Stimulated activated CD4-positive, alpha-beta T cell treated with anti-CD3 and anti-CD28 coated beads, Interleukin-15, amount 100 ng/mL, for 24 hours (primary cell): ENCODE measurements around the gene SLC39A13.
A peak's percentile ranks its signal among the peaks of the same experiment; 100 is the strongest.

Experiments used
- DNase-seq: peaks from one replicate; pipeline ENCODE4 v3.0.0-alpha.2; 2020

Gene SLC39A13

DNA sequence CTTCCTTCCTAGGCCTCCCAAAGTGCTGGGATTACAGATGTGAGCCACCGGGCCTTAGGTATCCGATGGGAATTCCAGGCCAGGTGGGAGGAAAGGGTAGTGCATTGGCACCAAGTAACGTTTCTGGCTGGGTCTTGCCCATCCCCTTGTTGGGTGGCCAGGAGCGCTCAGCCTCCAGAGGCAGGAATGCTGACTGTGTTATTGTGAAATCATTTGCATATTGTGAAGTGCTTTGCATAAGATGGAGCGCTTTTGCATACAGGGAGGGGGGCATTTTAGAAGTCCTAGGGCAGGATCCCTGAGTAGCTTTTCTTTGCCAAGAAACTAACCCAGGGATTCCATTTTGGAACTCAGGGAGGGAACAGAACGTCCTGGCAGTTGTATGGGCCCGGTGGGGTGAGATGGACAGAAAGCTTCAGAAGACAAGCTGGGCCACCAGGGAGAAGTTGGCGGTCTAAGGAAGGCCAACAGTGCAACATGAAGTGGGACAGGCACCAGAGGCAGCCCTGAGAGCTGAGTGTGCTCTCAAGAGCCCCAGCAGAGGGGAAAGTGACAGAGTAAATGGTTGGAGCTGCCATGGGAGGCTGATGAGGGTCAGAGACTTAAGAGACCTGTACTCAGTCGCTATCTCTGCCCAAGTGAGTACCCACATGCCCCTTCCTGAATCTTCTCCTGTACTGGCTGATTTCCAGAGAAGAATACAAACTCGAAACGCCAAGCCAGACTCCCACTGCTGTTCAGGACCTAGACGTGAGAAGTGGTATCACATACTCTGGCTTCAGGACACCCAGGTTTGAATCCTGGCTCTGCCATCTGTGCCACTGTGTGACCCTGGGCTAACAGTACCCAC, 1.3 kb upstream of the SLC39A13 start:
- no peak for DNase-seq

DNA sequence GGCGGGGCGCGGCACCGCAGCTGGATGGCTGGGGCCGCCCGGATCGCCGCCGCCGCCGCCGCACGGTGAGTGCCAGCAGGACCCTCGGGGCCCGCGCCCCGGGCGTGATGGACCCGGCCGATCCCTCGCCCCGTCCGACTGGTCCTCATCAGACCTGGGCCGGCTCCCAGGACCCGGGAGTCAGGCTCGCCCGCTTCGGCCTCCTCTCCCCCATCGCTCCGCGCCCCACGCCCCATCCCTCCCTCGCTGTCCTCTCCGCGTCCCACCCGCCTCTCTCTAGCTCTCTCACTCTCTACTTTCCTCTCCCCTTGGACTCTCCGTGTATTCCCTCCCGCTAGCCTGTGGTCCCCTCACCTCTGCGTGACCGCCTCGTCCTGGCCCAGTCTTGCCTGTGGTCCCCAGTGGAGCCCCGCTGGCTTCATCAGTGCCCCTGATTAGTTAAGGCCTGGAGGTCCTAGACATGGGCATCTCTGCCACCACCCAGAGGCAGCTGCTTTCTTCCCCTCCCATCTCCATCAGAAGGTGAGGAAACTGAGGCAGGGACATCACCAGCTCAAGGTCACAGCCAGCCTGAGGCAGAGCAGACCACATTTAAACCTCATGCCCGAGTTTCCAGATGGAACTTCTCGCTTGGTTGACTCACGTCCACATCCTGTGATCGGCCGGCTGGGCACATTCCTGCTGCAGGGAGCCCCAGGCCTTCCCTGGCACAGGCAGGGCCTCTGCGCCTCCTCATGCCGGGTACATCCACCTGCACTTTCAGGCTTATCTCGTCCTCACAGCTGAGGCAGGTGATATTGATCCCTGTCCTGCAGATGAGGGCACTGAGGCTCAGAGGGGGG, 429 bp downstream of the SLC39A13 start:
- no peak for DNase-seq

DNA sequence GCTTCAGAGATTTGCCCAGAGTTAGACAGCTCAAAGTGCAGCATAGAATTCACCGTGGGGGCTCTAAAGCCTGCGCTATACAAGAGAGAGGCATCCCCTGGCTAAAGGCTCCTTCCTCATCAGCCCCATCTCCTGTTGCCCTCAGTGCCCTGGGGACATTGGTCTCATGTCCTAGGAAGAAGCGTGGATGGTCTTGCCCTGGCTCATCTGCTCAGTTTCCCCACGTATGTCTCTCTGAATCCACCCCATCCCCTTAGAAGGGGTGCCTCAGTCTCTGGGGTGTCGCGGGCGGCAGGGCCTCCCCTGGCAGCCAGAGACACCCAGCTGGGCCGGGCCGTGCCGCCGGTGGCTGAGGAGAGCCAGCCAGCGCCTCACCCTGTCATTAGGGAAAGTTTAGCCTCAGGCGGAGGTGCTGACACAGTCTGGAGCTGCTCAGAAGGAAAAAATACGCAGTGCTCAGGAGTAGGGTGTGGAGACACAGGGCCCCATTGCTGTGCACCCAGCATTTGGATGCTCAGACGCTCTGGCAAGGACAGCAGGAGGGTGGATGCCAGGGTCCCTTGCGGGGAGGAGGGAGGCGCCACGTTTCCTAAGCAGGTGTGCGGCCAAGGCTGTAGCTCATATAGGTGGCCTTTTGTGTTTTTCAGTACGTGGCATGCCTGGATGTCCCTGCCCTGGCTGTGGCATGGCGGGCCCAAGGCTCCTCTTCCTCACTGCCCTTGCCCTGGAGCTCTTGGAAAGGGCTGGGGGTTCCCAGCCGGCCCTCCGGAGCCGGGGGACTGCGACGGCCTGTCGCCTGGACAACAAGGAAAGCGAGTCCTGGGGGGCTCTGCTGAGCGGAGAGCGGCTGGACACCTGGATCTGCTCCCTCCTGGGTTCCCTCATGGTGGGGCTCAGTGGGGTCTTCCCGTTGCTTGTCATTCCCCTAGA, 1.3 kb downstream of the SLC39A13 start:
- DNase-seq = no peak

DNA sequence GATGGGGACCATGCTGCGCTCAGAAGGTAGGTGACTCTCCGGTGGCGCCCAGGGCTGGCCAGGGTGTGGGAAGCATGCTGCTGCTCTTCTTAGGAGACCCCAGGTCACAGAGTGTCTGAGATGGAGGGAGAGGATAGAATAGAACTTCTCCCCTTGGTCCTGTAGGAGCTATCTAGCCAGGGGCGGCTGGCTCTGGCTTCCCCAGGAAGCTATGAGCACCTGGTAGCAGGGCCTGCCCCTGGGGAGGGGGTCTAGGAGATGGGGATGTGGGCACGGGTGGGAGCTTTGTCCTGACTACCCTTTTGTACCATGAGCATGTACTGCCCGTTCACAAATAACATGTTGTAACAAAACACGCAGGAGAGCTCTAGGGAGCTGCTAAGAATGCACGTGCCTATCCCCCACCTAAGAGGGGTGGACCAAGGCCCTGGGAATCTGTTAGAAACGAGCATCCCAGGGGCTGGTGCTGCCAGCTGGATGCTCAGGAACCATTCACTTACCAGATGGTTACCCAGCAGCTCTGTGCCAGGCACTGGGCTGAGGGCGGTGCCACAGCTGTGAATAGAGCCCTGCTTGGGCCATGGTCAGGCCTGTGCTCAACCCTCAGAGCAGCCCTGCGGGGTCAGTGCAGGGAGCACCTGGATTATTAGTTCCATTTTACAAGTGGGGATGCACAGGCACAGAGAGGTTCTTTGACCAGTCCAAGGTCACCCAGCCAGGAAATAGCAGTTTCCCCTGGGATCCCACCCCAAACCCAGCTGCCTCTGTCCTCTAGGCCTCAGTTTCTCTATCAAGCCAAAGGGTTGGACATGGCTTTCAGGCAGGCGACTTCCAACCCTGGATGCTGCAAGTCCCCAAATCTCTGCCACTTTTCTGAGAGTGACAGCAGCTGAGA, 2.2 kb downstream of the SLC39A13 start:
- DNase-seq = no peak

- peak; percentile 75 for DNase-seq
Measured at GRCh38 chr11:47411884-47412746, 3.7 kb downstream of the SLC39A13 start.

- DNase-seq = no peak
Measured at GRCh38 chr11:47413351-47413750, 5.0 kb downstream of the SLC39A13 start.

DNA sequence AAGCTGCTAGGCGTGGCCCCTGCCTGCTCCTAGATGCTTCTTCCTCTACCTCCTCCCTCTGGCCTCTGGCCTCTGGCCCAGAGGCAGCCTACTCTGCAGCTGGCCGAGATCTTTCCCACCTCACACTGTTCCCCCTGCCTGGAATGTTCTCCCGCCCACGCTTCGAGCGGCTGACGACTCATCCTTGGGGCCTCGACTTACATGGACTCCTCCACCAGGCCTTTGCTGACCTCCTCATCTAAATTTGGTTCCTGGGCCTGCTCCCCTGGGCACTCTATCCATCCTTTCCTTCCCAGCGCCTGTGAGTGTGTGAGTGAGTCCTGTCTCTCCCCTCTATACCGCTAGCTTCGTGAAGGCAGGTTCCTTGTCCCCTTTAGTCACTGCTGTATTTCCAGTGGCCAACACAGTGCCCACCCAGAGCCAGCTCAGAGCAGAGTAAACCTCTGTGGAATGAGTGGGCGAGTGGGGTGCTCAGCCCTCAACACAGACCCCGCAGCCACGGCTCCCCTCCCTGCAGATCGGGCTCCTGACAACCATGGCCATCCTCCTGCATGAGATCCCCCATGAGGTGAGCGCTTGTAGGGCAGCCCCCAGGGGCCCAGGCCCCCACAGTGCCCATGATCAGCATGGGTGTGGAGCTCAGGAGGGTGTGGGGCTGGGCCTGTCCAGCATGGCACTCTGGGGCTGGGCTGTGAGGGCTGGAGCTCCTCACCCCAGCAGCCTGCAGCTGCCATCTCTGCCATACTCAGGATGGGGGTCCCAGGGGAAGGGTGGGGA, 5.7 kb downstream of the SLC39A13 start:
- DNase-seq = no peak

- DNase-seq = no peak
Measured at GRCh38 chr11:47414685-47415070, 6.3 kb downstream of the SLC39A13 start.

DNA sequence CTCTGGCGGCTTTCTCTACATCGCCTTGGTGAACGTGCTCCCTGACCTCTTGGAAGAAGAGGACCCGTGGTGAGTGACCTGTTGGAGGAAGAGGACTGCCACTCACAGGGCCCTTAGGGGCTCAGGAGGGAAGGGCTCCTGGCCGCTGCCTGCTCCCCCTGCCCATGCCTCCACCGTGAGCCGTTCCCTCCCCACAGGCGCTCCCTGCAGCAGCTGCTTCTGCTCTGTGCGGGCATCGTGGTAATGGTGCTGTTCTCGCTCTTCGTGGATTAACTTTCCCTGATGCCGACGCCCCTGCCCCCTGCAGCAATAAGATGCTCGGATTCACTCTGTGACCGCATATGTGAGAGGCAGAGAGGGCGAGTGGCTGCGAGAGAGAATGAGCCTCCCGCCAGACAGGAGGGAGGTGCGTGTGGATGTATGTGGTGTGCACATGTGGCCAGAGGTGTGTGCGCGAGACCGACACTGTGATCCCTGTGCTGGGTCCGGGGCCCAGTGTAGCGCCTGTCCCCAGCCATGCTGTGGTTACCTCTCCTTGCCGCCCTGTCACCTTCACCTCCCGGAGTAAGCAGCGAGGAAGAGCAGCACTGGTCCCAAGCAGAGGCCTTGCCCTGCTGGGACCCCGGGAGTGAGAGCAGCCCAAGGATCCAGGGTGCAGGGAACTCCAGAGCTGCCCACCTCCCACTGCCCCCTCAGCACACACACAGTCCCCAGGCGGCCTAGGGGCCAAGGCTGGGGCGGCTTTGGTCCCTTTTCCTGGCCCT, 6.9 kb downstream of the SLC39A13 start:
- no peak for DNase-seq

DNA sequence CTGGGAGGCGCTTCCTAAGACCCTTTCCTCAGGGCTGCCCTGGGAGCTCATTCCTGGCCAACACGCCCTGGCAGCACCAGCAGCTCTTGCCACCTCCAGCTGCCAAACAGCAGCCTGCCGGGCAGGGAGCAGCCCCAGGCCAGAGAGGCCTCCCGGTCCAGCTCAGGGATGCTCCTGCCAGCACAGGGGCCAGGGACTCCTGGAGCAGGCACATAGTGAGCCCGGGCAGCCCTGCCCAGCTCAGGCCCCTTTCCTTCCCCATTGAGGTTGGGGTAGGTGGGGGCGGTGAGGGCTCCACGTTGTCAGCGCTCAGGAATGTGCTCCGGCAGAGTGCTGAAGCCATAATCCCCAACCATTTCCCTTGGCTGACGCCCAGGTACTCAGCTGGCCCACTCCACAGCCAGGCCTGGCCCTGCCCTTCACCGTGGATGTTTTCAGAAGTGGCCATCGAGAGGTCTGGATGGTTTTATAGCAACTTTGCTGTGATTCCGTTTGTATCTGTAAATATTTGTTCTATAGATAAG, 7.6 kb downstream of the SLC39A13 start:
- DNase-seq = no peak

- no peak for DNase-seq
Measured at GRCh38 chr11:47417712-47418111, 9.3 kb downstream of the SLC39A13 start.

DNA sequence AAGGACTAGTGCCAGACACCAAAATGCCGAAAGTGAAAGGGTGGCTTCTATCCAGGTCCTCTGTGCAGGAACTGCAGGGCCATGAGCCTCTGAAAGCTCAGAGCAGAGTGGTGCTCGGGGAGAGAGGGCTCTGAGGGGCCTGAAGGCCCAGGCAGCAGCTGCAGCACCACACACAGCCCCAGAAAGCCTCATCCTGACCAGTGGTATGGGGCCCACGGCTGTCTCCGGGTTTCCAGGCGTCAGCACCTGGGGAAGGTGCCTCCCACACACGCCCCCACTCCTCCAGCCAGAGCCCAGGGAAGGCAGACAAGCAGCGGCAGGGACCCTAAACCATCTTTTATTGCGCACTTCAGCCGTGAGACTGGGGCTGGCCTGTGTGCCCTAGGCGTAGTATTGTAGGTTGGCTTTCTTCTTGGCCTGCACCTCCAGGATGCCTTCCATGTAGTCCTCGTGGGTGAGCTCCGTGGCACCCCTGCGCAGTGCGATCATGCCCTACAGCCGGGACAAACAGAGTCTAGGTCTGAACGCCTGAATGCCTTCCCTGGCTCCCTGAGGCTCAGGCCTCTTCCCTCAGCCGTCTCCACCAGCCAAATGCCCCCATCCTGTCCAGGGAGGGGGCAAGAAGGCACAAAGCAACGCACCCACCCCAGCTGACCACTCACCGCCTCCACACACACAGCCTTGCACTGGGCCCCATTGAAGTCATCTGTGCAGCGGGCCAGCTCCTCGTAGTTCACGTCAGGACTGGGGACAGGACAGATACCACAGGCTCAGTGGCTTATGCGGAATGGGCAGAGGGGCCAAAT, 10.3 kb downstream of the SLC39A13 start:
- DNase-seq = no peak

DNA sequence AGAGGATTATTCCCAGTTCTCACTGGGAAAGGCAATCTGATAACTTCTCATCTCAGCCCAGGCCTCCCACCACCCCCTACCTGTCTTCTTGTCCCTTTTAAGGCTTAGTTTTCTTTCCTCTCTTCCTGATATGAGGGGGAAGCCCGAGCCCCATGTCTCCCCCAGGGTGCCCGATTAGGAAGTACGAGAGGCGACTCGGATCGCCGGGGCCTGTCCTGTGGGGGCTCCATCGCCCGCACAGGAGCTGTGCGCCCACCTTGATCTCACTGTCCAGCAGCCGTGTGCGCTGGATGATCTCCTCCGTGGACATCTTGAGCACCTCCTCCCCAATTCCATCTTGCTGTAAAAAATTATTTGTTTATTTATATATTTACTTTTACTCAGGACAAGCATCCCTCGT, 17.2 kb downstream of the SLC39A13 start:
- DNase-seq = no peak

DNA sequence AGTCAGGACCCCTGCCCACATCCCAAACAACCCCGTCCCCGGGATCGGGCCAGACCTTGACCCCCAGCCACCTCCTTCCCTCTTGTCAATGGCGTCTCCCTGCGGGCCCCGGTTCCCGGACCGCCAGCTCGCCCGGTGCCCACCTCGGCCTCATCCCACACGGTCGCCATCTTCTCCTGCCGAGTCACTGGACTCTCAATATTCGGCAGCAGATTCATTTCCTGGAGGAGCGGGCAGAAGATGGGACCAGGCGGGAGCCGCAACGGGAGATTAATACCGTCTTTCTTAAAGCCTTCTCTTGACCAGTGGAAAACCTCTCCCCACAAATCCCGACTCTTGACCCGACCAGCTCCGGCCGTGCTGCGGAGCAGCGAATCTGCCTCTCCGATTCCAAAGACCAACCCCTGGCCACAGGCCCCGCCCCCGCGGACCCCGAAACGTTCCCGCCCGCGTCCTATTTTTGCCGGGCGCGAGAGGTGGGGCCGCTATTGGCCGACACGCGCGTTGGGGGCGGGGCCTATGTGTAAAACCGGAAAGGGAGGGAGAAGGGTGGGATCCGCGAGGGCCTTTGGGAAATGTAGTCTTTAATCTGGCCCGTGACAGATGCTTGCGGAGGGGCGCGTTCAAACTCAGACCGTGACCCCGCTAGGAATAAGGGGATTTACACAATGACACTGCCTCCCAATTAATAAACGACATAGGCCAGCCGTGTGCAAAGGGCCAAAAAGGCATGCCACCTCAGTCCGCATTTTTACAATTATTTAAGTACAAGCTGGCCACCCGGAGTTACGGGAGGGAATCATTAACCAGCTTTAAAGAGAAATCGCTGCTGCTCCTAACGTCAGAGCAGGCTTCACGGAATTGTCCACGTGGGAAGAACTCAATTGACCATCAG, 17.9 kb downstream of the SLC39A13 start, which contains the start of gene PSMC3:
PSMC3 (minus strand) TSS at position 378 of the 895 bp plus-strand sequence; CDS start at position 218, 160 bp downstream.
- peak; percentile 100 for DNase-seq

DNA sequence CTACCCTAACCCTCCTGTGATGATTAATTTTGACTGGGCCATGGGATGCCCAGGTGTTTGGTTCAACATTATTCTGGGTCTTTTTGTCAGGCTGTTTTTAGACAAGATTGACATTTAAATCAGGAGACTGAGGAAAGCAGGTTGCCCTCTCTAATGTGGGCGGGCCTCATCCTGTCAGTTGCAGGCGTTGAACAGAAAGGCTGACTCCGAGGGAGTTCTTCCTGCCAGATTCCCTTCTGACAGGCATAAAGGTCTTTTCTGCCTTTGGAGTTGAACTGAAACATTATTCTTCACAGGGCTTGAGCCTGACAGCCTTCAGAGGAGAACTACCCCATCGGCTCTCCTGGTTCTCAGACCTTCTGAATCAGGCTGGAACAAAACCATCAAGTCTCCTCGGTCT, 22.1 kb downstream of the SLC39A13 start:
- no peak for DNase-seq

GRCh38 chr11:47431356-47432083, 23.1 kb downstream of the SLC39A13 start:
- DNase-seq = no peak
